ENCODE results near the gene FBXO7. TPM values are rescaled to one million over a fixed set of nuclear protein-coding genes. Genes with fewer than 3 reads are reported as not detected.

The FBXO7 gene
- polyA plus RNA-seq, 4 donors: 109 to 123 (median 117) TPM

DNA sequence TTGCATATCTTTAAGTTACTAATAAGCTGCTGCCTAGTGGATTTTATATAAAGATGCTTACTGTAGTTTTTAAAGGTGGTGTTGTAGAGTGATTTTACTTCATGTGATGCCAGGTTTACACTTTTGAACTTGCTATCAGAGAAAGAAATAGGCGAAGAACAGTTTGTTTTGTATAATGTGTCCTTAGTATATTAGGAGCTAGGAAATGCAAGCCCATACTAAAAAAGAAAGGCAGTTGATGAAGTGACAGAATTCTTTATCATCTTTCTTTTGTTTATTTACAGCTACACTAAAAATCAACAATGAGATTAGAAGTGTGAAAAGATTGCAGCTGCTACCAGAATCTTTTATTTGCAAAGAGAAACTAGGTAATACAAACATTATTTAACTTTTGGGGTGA is 12.8 kb downstream of the FBXO7 start:
- DNase-seq (ENCODE audit: low read depth in 4 of 4, low spot score in 2 of 4): no peak

DNA sequence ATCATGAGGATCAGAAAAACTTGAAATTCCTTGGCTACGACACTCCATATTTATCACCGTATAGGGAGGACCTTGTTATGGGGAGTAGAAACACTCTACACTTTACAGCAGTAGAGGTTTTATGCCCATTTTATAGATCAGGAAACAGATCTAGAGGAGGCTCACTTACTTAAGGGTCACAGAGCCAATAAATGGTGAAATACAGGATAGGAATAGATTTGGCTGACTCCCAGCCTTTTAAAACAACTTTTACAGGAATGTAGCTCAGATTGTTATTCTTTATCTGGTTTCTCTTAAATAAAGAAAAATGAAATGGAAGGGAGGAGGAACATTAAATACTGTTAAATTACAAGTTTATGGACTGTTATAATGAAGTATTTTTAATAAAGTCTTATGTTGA is 14.8 kb downstream of the FBXO7 start:
- DNase-seq (ENCODE audit: low read depth in 4 of 4, low spot score in 2 of 4): no peak

GRCh38 chr22:32490279-32490678 is 15.7 kb downstream of the FBXO7 start:
- no peak for DNase-seq (ENCODE audit: low read depth in 4 of 4, low spot score in 2 of 4)

- no peak for DNase-seq (ENCODE audit: low read depth in 4 of 4, low spot score in 2 of 4)
These were observed 17.5 kb downstream of the FBXO7 start for GRCh38 chr22:32492111-32492510.

- DNase-seq (ENCODE audit: low read depth in 4 of 4, low spot score in 2 of 4): no peak
These were observed 18.9 kb downstream of the FBXO7 start for GRCh38 chr22:32493551-32493950.

DNA sequence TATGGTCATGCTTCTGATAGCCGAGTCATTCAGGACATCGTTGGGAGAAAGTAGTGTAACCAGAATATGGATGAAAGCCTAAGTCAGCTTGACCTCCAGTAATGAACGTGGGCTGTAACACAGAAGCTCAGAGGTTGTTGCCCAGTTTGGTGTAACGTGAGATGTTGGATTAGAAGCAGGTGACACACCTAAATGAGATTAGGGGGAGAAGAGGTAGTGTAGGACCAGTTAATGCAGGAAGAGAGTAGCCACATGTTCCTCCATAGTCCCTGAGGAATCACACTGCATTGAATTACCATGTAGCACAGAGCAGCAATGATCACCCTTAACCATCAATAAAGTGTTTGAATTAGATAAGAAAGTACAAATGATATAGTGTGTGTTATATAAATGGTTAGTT is 20.4 kb downstream of the FBXO7 start:
- no peak for DNase-seq (ENCODE audit: low read depth in 4 of 4, low spot score in 2 of 4)

DNA sequence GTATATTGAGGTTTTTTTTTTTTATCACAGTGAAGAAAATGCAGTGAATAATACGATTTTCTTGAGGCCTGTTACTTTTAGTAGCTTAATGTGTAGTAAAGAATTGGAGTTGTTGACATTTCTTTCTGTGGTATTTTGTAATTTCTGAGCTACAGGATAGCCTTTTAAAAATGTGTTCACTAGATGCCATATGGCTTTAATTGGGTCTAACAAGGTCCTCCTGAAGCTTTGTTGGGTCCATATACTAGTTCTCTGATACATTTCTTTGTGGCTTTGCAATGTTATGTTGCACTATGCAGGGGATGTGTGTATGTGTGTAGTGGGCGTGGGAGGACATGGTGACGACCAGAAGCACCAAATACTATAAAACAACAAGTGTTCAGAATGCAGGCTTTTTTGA is 25.1 kb downstream of the FBXO7 start:
- DNase-seq (ENCODE audit: low read depth in 4 of 4, low spot score in 2 of 4): no peak

DNA sequence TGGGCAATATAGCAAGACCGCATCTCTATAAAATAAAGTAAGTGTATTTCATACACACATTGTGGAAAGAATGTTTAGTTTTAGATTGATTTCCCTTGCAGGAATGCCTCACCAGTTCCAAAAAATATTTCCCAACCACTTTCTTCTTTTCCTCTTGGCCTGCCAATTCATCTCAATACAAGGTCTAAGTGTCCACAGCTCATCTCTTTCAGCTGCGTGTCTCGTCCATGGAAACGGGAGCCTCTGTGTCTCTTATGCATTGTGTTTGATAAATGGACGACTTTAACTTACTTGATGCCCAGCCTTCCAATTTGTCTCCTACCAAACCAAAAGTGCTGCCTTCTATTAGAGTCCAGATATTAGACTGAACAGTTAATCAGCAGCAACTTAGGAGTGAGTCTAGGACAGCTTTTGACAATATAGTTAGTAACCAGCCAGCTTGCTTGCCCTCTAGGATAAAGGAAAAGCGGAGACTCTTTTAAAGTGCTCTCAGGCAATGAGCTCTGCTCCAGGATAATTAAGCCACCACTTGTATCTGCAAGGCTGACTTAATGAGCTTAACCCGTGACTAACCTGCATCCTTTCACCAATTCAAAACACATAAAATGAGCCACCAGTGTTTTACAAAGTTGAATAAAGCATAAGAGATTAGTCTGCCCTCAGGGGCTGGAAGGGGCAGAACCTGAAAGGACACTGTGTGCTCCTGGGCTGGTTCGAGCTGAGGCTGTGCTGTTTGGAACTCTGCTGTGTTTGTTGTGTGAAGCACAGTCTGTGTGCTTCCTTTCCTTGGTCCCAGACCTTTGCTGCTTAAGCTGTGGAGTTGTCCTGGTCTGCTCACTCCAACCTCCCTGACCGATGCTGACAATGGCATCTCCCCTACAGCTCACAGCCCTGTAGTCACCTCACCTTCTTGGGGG is 27.5 kb downstream of the FBXO7 start:
- no peak for DNase-seq (ENCODE audit: low read depth in 4 of 4, low spot score in 2 of 4)

DNA sequence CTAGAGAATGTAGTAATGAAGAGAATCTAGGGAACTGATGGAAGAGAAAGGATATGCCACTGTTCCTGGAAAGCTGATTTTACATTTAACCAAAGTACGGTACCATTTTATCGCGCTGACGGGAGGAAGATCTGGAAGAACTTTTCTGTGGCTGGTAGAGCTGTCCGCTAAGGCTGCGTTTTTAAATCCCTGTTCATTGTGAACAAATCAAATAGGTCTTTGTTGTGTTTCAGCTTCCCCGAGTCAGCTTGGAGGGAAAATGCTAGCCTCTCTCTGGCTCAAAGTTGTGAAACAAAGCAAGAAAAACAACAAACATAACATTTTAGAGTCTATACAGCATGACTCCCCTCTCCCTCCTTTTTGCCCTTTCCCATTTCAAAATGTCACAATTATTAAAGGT is 34.4 kb downstream of the FBXO7 start:
- DNase-seq (ENCODE audit: low read depth in 4 of 4, low spot score in 2 of 4): no peak

DNA sequence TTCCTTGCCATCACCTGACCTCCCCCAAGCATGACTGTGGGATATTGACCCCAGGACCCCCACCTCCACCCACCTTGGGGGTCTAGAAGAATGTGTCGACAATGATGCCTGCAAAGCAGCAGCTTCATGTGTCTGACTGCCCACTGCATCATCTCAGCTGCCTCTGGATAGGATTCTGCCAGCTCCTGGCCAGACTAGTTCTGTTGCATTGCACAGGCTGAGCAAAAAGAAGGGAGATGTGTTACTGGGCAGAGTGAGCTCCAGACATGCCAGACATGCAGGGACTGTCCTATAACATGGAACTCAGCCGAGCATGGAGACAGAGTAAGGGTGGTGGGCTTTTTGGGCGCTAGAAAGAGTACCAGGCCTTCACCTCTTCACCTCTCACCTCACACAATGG is 36.7 kb downstream of the FBXO7 start:
- DNase-seq (ENCODE audit: low read depth in 4 of 4, low spot score in 2 of 4): no peak

DNA sequence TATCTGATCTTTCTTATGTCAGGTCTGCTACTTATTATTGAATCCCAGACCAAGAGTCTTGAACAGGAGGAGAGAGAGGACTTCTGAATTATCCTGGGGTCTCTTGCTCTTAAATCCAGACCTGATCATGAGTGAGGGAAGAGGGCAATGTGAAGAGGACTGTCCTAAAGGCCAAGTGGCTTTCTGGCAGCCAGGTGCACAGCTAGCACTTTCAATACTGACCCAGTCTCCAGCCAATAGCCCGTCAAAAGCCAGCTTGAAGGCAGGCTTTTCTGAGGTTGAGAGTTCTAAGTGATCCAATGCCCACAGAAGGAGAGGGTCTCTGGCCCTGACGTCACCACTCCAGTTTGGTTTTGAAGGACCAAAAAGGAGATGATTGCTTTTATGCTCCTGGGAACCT is 37.2 kb downstream of the FBXO7 start:
- no peak for DNase-seq (ENCODE audit: low read depth in 4 of 4, low spot score in 2 of 4)

GRCh38 chr22:32512267-32512982 is 37.8 kb downstream of the FBXO7 start:
- no peak for DNase-seq (ENCODE audit: low read depth in 4 of 4, low spot score in 2 of 4)

DNA sequence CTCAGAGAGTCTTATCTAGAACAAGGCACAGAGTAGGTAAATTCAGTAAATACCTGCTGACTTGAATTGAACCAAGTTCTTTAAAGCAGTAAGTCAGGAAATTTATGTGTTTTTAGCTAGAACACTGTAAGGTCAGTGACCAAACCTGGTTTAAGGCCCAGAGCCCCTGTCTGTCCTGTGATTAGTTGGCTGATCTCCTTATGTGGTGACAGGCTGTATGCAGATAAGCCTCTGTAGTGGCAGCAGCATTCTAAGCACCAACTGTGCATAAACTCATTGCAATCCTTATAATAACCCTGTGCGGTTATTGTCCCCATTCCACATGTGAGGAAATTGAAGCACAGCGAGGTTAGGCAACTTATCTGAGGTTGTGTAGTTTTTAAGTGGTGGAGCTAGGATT is 40.5 kb downstream of the FBXO7 start:
- DNase-seq (ENCODE audit: low read depth in 4 of 4, low spot score in 2 of 4): no peak

GRCh38 chr22:32517488-32517887 is 42.9 kb downstream of the FBXO7 start:
- no peak for DNase-seq (ENCODE audit: low read depth in 4 of 4, low spot score in 2 of 4)

GRCh38 chr22:32517921-32518320 is 43.3 kb downstream of the FBXO7 start:
- no peak for DNase-seq (ENCODE audit: low read depth in 4 of 4, low spot score in 2 of 4)

GRCh38 chr22:32518381-32518780 is 43.8 kb downstream of the FBXO7 start:
- no peak for DNase-seq (ENCODE audit: low read depth in 4 of 4, low spot score in 2 of 4)

- no peak for DNase-seq (ENCODE audit: low read depth in 4 of 4, low spot score in 2 of 4)
These were observed 44.2 kb downstream of the FBXO7 start for GRCh38 chr22:32518848-32519247.

GRCh38 chr22:32520612-32521011 is 46.0 kb downstream of the FBXO7 start:
- no peak for DNase-seq (ENCODE audit: low read depth in 4 of 4, low spot score in 2 of 4)

GRCh38 chr22:32522237-32522636 is 47.6 kb downstream of the FBXO7 start:
- no peak for DNase-seq (ENCODE audit: low read depth in 4 of 4, low spot score in 2 of 4)

- DNase-seq (ENCODE audit: low read depth in 4 of 4, low spot score in 2 of 4): no peak
These were observed 53.1 kb downstream of the FBXO7 start for GRCh38 chr22:32527756-32528155.

DNA sequence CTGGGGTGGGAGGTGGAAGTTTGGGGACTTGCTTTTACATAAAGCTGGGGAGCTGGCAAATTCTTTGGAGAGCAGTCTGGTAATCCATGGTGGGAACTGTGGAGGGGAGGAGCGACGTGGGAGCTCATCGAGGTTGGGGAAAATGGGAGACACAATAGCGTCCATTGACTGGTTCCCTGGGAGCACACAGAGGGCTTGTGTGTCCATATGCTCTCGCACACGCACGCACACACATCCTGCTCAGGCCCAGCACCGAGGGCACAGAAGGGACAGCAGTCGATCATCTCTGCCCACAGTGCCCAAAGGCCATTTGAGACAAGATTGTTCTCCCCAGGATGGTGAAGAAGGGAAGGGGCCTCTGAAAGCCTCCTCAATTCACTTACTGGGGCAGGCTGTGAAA is 53.7 kb downstream of the FBXO7 start:
- no peak for DNase-seq (ENCODE audit: low read depth in 4 of 4, low spot score in 2 of 4)

Data from left renal cortex interstitium (tissue), 4 donors.